Calu3 (cell line): ENCODE measurements around the gene ARHGEF28. TPM values are rescaled to one million over a fixed set of nuclear protein-coding genes. Genes with fewer than 3 reads are reported as not detected.
A peak's percentile ranks its signal among the peaks of the same experiment; 100 is the strongest.

Source experiments
- BruUV-seq: library from RNA; stranded (reverse); fragments of 400-500 nt; replicated peaks from 2 replicates; lab custom pipeline; 2021; lab: Mats Ljungman, UMichigan
- CTCF ChIA-PET: fragments of 300-600 bp; sonication (Branson Sonifier 250); formaldehyde crosslinking; loops from one replicate; lab custom pipeline; 2022; ENCODE audit warnings: antibody characterized with exemption; lab: Charles Lee
- DNase-seq: peaks from one replicate; pipeline ENCODE4 v3.0.0; 2022
- H3K27ac Mint-ChIP-seq: one replicate; pipeline ENCODE4 v1.8.0; 2022; ENCODE audit warnings: mixed read lengths; ENCODE audit not compliant: unreplicated experiment
- H3K27me3 Mint-ChIP-seq: one replicate; pipeline ENCODE4 v1.8.0; 2022; ENCODE audit warnings: mixed read lengths; ENCODE audit not compliant: unreplicated experiment
- H3K36me3 Mint-ChIP-seq: one replicate; pipeline ENCODE4 v1.8.0; 2022; ENCODE audit warnings: mild to moderate bottlenecking, moderate library complexity, mixed read lengths; ENCODE audit not compliant: insufficient read depth, unreplicated experiment
- H3K4me1 Mint-ChIP-seq: one replicate; pipeline ENCODE4 v1.8.0; 2022; ENCODE audit warnings: mild to moderate bottlenecking, low read depth, mixed read lengths; ENCODE audit not compliant: unreplicated experiment
- H3K4me3 Mint-ChIP-seq: one replicate; pipeline ENCODE4 v1.8.0; 2022; ENCODE audit warnings: mild to moderate bottlenecking, low read depth, moderate library complexity, mixed read lengths; ENCODE audit not compliant: unreplicated experiment
- H3K9me3 Mint-ChIP-seq: one replicate; pipeline ENCODE4 v1.8.0; 2022; ENCODE audit warnings: low read depth, mixed read lengths; ENCODE audit not compliant: unreplicated experiment
- intact Hi-C: fragments of 100-400 bp; cut with micrococcal nuclease; formaldehyde crosslinking; loops from one replicate; pipeline ENCODE4 v1.10.0; 2022; ENCODE audit not compliant: unreplicated experiment
- total RNA-seq: library from RNA; stranded (reverse); gene quantifications from 2 replicates; pipeline ENCODE4 v1.2.3, GENCODE V29; 2022
- TF ChIP-seq, protein P1 (sequence below): fragments of 200-600 bp; IDR thresholded peaks from one replicate; pipeline ENCODE4 v1.8.0; 2022; ENCODE audit warnings: antibody characterized with exemption; ENCODE audit not compliant: unreplicated experiment

ARHGEF28 gene
- total RNA-seq, 1 experiment from 2014 or later, result 92.0 TPM

DNA sequence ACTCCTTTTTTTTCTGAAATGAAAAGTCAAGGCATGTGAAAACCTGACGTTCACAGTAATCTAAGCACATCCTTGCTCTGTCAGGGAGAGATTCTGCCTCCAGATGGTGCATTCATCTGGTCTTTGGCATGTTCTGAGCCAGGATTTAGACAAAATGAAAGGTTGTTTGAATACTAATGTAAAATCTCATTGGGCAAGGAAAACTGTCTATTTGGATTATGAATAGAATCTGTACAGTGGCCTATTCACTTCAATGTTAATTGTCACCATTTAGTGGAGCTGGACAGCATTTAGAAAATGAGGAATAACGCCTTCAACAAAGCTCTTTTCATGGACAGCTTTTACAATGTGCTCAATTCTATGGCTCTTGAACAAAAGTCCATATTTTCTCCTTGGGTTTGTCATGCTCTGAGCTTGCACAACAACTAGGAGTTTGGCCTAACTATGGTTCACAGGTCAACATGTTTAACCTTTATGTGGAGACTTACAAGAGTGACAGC is 28.9 kb downstream of the ARHGEF28 start:
- BruUV-seq, result TSS peak; percentile 74
- Mint-ChIP-seq H3K4me1 (peaks cover 82% of the 10 kb centered on the region), H3K4me3 (peak overlapping the region; percentile 26), H3K27ac (peak overlapping the region; percentile 69), H3K36me3 (peaks cover 25% of the 10 kb centered on the region), H3K27me3 (no peaks in the 10 kb centered on the region), H3K9me3 (no peaks in the 10 kb centered on the region)
- no peak for DNase-seq
- intact Hi-C loops, result no loop called here
- TF ChIP-seq, protein P1, sequence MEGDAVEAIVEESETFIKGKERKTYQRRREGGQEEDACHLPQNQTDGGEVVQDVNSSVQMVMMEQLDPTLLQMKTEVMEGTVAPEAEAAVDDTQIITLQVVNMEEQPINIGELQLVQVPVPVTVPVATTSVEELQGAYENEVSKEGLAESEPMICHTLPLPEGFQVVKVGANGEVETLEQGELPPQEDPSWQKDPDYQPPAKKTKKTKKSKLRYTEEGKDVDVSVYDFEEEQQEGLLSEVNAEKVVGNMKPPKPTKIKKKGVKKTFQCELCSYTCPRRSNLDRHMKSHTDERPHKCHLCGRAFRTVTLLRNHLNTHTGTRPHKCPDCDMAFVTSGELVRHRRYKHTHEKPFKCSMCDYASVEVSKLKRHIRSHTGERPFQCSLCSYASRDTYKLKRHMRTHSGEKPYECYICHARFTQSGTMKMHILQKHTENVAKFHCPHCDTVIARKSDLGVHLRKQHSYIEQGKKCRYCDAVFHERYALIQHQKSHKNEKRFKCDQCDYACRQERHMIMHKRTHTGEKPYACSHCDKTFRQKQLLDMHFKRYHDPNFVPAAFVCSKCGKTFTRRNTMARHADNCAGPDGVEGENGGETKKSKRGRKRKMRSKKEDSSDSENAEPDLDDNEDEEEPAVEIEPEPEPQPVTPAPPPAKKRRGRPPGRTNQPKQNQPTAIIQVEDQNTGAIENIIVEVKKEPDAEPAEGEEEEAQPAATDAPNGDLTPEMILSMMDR, result no peak
- CTCF ChIA-PET, result interaction anchor here (0.8 to 1.4 kb wide), 5 partner anchors 11 to 48 kb away, joined by 3 to 4 read pairs (median 3); partner anchors contain the start of gene ARHGEF28

DNA sequence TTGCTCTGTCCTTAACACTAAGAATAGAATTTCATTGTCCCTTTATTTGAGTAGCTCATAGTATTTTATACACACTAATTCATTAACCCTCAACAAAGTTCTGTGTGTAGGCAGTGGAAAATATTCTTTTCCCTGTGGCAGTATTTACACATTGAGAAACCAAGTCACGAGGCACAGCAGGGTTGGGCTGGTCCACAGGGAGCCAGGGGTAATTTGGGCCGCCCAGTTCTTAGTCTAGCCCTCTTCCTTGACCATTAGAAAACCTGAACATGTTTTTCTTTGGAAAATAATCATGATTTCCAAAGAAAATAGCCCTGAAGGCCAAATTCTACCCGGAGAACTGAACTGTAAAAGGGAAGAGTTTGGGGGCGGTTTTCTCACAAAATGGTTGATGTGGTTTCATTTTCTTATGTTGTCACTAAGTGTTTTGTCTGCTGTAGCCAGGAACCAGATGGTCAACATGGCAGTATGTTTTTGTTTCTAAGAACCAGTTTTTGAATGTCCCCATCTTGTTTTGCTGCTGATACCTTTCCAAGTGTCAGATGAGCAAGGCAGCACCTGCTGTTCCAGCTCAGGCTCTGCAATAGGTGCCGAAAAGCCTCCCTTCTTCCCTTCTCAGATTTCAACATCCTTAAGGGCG is 29.6 kb downstream of the ARHGEF28 start:
- peaks cover 86% of the 10 kb centered on the region for H3K4me1 Mint-ChIP-seq
- H3K9me3 Mint-ChIP-seq, result peaks cover 3% of the 10 kb centered on the region
- no peak for DNase-seq
- CTCF ChIA-PET, result interaction anchor here (1.0 to 1.4 kb wide), 3 partner anchors 12 to 49 kb away, joined by 3 to 4 read pairs (median 3); no protein-coding TSS in a partner anchor
- BruUV-seq, result no TSS peak
- peak overlapping the region; percentile 69 for H3K27ac Mint-ChIP-seq
- no peaks in the 10 kb centered on the region for H3K27me3 Mint-ChIP-seq
- H3K4me3 Mint-ChIP-seq, result no peak overlapping the region
- TF ChIP-seq, protein P1, result no peak
- intact Hi-C loops, result no loop called here
- peaks cover 23% of the 10 kb centered on the region for H3K36me3 Mint-ChIP-seq

DNA sequence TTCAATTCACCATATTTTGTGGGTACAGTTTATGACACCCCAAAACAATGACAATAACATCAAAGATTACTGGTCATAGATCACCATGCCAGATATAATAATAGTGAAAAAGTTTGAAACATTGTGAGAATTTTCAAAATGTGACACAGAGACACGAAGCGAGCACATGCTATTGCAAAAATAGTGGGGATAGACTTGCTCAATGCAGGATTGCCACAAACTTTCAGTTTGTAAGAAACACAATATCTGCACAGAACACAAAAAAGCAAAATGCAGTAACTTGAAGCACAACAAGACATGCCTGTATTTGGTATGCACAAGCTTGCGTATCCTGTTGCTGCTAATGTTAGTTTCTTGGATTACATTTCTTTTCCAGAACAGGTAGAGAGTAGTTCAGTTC is 35.8 kb downstream of the ARHGEF28 start:
- intact Hi-C loops, result no loop called here
- CTCF ChIA-PET, result no interaction called here

DNA sequence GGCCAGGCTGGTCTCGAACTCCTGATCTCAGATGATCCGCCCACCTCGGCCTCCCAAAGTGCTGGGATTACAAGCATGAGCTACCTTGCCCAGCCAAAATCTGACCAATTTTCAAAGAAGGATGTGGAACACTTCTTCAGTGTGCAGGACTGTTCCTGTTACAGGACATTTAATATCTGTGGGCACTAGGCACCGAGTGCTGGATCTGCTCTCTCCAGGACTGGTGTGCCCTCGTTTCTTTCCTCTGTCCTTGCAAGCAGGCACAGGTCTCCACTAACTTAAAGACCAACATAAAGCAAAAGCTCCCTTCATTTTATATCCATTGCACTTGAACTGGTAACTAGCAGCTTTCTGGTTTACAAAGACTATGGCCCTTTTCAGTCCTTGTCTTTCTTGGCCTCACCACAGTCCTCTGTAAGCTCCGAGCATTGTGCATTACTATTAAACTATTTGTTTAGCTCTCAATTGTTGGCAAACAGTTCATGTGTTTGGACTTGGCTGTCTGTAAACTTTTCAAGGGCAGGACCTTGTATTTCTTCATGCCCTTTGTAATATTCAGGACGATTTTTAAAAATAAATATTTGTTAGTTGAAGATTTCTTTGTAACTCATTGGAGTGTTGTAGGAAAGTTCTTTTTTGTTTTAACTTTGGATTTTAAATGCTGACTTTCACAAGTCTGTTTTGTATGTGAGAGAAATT is 37.3 kb downstream of the ARHGEF28 start:
- Mint-ChIP-seq H3K4me3 (no peak overlapping the region), H3K9me3 (peaks cover 3% of the 10 kb centered on the region), H3K27ac (no peak overlapping the region), H3K27me3 (no peaks in the 10 kb centered on the region), H3K36me3 (no peaks in the 10 kb centered on the region), H3K4me1 (peaks cover 70% of the 10 kb centered on the region)
- TF ChIP-seq, protein P1, result no peak
- no TSS peak for BruUV-seq
- intact Hi-C loops, result no loop called here
- CTCF ChIA-PET, result interaction anchor here (0.7 to 1.0 kb wide), 2 partner anchors 9 to 11 kb away, joined by 3 read pairs; no protein-coding TSS in a partner anchor
- no peak for DNase-seq

More for the DNA sequence above, 35.8 kb downstream of the ARHGEF28 start:
- Mint-ChIP-seq H3K4me1 (peaks cover 72% of the 10 kb centered on the region), H3K27me3 (no peaks in the 10 kb centered on the region), H3K9me3 (peaks cover 3% of the 10 kb centered on the region), H3K4me3 (no peak overlapping the region), H3K36me3 (no peaks in the 10 kb centered on the region), H3K27ac (no peak overlapping the region)
- no TSS peak for BruUV-seq
- TF ChIP-seq, protein P1, result no peak
- no peak for DNase-seq
